HL-60/S4 treated with retinoic acid at 250 ng/mL for 4 days and 3 days (cell line): ENCODE results near the gene OPHN1.
"Not testable (repeated sequence)": the region's sequence is repeated elsewhere in the genome, so short reads cannot be mapped to it uniquely, and the experiment has no call there.

Experiments
- in situ Hi-C: fragments of 300-500 bp; cut with MboI; formaldehyde crosslinking; loops from 2 replicates; pipeline ENCODE4 v1.7.0; 2022; ENCODE audit warnings: low sequenced_read_pairs

OPHN1 gene

DNA sequence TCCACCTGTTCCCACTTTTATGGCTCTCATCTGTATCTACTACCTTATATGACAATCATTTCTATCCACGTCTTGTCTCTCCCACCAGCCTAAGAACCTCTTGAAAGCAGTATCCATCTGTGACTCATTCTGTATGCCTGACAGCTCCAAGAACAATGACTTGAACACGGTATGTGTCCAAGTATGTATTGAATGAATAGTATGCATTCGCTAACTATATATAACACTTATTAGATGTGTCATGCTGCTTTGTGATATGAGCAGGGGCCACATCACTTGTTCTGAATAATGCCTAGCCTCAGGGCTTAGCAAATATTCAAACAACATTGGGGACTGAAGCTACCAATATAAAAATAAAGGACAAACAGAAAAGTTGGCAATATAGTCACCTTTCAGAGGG, 4.9 kb downstream of the OPHN1 start:
- in situ Hi-C loops: loop anchor here (25.0 kb wide), 1 partner anchor 91 kb away; no protein-coding TSS in a partner anchor

DNA sequence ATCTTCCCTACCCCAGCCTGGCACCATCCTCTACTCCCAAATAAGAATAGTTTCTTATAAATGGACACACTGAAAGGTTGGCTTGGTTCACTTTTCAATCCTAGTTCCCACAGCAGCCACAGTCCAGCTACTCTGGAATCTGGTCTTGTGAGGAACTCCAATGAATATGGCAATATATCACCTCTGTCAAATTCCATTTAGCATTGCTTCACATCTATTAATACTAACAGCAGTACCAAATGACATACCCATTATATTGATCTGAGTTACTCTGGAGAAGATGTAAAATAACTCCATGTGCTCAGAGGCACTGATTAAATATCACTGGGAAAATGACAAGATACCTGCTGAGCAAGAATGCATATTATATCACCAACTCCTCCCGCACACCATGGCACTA, 8.6 kb downstream of the OPHN1 start:
- in situ Hi-C loops: loop anchor here (25.0 kb wide), 1 partner anchor 87 kb away; no protein-coding TSS in a partner anchor

DNA sequence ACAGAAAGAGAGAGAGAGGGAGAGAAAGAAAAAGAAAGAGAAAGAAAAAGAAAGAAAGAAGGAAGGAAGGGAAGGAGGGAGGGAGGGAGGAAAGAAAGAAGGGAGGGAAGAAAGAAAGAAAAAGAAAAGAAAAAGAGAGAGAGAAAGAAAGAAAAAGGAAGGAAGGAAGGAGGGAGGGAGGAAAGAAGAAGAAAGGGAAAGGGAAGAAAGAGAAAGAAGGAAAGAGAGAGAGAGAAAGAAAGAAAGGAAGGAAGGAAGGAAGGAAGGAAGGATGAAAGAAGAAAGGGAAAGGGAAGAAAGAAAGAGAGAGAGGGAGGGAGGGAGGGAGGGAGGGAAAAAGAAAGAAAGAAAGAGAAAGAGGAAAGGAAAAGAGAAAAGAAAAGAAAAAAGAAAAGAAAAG, 10.8 kb downstream of the OPHN1 start:
- in situ Hi-C loops: no loop called here

DNA sequence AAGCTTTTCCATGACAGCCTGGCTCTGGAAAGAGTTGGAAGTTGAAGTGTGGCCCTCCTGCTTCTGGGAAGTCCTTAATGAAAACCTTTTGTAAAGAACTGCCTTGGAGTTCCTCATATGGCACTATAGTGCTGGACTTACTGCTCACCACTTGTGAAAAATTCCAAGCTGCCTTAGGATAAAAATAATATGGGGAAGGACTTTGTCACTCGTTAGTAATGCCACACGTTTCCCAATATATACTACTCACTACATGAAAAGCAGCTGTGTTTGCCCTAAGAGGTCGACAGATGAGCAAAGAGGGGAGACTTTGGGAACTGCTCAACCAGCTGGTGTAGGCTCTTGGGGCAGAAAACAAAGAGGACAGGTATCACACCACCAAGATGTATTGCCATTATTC, 11.7 kb downstream of the OPHN1 start:
- in situ Hi-C loops: no loop called here

DNA sequence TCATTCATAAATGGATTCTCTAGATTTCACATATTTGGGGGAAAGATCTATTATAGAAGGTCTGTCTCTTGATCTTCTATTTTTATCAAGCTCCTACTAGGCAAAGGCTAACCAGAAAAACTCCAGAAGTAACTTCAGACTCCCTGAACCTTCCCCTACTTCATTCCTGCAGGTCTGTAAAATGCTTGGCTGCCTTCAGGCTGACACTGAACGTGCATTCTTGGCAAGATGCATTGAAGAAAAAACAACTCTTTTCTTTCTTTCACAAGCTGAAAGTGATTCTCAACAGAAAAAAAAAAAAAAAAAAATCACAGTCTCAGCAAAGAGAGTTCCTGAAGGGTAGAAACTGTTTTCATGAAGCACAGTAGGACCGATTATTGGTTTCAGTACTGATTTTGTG, 12.7 kb downstream of the OPHN1 start:
- in situ Hi-C loops: no loop called here

DNA sequence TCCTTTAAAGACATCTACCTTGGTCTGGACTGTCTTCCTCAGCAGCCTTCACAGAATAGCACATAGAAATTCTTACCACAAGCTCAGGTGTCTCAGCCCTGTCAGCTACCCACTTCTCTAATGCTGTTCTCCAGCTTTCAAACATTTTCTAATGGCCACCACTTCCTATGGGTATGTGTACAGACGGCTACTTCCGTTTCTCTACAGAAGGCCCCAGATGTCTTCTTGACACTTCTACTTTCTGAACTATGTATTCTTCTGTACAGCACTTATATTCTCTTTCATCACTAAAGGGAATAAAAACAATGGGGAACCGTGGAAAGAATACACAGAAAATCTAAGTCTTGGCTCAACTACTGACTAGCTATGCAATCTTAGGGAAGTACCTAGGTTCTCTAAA, 13.3 kb downstream of the OPHN1 start:
- in situ Hi-C loops: no loop called here

DNA sequence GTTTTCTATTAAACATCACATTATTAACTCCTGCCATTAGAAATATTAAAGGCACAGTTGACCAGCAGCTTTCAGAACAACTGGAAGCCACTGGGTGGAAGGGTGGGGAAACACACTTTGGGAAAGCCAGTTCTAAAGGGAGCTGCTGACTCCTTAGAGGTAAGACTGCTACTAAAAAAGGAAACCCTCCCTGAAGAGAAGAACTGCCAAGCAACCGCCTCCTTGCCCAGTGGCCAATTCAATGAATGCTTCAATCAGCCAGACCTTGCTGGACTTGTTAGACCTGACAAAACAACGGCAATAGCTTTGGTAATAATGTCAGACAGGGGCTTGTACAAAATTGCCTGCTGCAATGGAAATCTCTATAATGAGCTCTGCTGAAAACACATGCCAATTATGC, 15.6 kb downstream of the OPHN1 start:
- in situ Hi-C loops: no loop called here

DNA sequence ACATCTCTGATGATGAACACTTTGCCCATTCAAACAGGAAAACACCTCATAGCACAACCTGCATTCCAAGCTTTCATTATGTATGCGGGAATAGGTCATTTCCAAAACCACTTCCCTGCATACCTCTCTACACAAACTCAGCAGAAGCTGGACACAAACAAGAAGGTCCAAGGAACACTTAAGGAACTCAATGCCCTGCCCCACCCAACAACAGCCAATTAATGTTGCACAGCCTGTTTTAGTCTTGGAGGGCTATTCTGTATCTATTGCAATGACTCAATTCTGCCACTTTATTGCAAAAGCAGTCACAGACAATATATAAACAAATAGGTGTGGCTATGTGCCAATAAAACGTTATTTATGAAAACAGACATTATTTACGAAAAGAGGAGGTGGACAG, 16.7 kb downstream of the OPHN1 start:
- in situ Hi-C loops: no loop called here

DNA sequence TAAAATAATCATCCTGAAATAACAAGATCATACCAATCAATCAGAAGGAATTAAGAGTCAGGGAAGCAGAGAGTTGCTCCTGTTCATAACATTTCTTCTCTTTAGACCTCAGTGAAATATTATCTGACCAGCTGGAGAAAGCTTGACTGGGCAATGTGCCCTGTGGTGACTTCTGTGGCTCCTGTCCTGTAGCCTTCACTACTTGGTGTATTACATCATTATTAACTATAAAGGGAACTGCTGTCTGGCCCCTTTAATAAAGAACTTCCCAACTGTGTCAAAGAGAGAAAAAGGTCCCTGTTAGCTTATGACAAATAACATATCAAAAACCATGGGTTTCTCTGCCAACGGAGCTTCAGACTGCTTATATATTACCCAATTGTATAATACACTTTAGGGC, 18.0 kb downstream of the OPHN1 start:
- in situ Hi-C loops: no loop called here

DNA sequence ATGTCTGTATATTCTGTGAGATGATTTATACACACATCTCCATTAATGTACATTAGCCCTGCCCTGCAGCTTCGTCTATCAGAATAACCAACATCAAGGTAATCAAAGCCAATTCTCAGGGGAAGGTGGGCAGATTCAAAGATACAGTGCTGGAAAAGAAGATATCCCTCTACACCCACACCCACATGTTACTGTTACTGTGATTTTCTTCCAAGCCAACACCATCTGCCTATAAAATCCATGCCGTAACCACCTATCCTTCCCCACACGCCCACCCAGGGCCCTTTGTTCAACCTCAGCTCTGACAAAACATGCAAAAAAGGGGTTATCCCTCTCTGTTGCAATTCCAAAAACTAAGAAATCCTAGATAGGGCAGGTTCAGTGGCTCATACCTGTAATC, 20.0 kb downstream of the OPHN1 start:
- in situ Hi-C loops: no loop called here

DNA sequence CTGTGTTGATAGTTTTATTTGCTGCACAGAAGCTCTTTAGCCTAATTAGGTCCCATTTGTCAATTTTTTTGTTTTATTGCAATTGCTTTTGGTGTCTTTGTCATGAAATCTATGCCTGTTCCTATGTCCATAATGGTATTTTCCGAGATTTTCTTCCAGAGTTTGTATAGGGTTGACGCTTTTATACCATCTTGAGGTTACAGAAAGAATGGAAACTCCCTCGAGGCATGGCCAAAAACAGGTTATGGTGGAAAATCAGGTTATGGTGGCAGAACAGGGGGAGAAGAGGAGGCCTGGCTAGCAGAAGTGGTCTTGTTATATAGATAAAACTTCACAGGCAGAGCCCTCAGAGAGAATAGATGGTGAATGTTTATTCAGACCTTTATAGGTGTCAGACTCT, 21.6 kb downstream of the OPHN1 start:
- in situ Hi-C loops: no loop called here

DNA sequence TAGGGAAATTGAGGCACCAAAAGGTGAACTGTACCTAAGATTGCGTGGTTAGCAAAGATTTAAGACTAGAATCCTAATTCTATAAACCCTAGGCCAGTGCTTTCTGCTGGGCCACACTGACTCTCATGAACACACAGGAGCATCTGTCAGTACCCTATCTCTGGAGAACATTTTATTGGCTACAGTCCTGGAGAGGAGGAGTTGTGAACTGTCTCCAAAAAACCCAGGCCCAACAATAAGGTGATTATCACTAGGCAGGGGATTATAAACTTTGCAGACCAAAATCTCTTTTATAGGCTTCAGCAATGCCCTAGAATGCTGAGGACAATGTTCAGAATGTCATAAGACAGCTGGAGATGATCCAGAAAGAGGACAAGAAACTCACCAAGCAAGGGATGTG, 24.1 kb downstream of the OPHN1 start:
- in situ Hi-C loops: no loop called here

DNA sequence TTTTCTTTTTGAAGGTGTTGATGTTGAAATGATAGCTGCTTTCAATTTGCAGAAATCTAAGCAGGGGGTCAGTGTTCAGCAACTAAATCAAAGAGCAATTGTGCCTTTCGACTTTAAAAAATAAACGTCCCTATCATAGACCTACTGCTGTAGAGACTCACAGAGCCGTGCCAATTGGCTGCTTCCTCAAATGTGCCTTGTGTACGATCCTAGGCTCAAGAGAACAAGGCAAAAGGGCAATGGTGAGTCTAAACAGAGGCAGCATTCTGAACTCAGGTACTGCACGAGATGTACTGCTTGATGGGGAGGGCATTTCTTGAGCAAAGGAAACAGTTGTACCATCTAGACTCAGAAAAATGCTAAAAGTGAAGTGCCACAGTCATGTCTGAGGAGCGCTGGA, 29.8 kb downstream of the OPHN1 start:
- in situ Hi-C loops: no loop called here

DNA sequence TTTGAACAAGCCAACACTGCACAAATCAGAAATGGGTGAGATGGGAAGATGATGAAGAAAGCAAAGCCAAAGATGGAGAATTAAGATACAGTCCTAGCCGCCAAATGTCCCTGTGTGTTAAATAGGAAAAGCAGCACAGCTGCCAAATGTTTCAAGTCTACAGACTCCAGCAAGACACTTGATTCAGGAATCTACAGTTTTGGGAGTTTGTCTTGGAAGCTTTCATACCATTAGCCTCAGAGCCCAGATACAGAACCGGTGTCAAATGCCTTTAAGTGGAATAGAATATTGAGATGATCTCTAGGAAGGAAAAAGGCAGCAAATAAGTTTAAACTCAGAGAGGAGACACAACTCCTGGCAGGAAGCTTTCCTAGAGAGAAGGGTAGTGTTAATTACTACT, 30.3 kb downstream of the OPHN1 start:
- in situ Hi-C loops: no loop called here

DNA sequence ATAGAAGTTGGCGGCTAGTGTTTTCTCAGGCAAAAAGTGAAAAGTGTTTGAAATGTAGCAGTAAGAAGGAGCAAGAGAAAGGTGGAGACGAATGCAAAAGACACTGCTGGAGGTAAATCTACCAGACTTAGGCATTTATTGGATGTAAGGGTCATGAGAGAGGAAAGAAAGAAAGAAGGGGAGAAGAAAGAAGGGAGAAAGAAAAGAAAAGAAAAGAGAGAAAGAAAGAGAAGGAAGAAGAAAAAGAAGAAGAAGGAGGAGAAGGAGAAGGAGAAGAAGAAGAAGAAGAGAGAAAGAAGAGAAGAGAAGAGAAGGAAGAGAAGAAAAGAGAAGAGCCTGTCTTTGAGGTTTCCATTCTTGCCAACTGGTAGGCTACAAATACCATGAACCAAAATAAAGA, 31.2 kb downstream of the OPHN1 start:
- in situ Hi-C loops: no loop called here

DNA sequence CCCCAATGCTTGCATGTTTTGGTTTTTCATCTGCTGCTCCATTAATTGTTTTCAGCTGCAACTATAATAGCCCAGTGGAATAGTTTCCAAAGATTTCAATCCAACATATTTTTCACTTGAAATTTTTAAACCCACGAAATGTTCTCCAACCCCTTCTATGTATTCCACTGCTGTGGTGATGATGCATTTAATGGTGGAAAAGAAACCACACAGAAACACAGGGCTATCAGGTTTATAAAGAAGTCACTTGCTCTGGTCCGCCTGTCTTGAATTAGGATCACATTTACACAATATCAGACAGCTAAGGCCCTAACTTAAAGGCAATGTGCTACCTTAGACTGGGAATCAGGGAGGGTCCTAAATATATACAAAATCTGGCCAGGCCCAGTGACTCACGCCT, 35.0 kb downstream of the OPHN1 start:
- in situ Hi-C loops: no loop called here

DNA sequence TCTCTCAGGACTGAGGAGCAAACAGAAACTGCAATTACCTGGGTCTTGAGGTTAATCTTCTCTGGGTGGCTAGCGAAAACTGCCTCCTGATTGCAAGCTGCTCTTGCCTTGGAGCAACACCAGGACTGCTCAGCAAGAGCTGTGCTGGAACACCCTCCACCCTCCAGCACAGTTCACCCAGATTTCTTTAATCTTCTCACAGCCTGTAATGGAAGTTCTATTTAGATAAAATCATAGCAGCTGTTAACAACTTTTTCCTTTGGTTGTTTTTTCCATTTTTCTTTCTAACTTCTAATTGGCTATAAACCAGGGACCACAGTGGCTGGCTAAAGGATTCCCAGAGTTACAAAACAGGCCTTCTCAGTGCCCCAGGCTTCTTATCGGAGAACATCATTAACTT, 36.3 kb downstream of the OPHN1 start:
- in situ Hi-C loops: no loop called here

DNA sequence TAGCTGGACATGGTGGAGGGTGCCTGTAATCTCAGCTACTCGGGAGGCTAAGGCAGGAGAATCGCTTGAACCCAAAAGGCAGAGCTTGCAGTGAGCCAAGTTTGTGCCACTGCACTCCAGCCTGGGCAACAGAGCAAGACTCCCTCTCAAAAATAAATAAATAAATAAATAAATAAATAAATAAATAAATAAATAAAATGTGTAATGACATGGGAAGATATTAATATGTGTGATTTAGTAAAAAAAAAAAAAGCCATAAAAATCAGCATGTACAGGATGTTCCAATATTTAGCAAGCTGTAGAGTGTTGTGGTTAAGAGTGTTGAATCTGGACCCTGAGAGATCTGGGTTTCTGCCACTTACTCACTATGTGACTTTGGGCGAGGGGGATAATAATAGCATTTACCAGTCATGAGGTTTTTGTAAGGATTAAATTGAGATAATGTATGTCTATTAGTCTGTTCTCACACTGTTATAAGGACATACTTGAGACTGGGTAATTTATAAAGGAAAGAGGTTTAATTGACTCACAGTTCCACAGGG, 43.8 kb downstream of the OPHN1 start:
- in situ Hi-C loops: not testable (repeated sequence)

DNA sequence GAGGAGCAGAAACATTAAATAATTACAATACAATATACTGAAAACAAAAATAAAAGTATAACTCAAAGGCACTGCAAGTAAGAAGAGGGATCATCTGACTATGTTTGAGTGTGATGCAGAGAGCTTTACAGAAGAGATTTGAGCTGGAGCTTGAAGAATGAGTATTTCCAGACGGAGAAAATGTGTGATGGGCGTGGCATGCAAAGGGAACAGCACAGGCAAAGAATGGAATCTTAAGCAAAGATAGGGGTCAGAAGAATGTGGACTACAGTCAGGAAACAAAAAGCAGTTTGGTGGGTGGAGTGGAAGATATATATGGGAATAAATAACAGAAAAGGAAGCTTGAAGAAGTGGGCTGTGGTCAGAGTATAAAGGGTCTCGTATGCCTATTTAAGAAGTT, 45.5 kb downstream of the OPHN1 start:
- in situ Hi-C loops: no loop called here

DNA sequence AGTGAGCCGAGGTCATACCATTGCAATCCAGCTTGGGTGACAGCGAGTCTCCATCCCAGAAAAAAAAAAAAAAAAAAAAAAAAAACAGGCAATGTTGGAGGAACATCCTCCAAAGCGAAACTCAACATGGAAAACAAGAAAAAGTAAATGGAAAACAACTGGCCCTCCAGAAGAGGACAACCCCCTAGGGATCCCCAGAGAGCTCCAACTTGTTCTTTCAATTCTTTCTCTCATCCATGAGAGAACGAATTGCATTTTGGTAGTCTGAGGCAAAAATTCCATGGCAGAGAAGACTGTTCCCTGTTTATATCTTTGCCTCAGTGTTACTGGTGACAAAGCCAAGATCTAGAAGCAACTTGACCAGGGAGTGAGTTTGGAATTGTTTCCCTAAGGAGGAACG, 49.8 kb downstream of the OPHN1 start:
- in situ Hi-C loops: no loop called here

DNA sequence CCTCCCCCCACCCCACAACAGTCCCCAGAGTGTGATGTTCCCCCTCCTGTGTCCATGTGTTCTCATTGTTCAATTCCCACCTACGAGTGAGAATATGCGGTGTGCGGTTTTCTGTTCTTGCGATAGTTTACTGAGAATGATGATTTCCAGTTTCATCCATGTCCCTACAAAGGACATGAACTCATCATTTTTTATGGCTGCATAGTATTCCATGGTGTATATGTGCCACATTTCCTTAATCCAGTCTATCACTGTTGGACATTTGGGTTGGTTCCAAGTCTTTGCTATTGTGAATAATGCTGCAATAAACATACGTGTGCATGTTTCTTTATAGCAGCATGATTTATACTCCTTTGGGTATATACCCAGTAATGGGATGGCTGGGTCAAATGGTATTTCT, 55.7 kb downstream of the OPHN1 start:
- in situ Hi-C loops: not testable (repeated sequence)

DNA sequence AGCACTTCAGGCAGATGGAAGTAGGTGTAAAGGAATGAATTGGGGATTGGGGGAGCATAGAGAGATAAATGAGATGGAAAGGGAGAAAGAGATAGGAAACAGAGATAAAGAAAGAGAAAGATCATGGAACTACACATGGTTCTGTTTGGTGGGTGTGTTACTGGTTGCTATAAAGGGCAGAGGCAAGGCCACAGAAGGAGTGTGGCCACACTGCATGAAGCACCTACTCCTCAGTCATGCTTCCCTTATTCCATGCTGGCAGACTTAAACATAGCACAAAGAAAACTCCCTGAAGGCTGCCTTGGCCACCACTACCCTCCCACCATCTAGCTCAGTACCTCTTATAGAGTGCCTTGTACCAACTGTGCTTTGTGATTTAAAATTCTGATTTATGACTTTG, 56.9 kb downstream of the OPHN1 start:
- in situ Hi-C loops: no loop called here

DNA sequence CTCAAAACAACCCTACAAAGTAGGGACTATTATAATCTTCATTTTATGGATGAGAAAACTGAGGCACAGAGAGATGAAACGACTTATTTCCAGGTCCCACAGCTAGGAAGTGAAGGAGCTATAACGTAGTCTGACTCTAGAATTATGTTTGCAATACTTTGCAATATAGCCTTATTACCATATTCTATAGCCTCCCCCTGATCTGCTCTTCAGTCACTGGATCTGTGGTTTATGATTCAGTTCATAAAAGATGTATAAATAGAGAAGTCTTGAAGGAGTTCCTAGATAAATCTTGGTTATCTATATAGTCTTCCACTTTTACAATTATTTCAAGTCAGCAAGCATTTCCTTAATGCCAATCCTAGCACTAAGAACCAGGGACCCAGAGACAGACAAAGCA, 57.5 kb downstream of the OPHN1 start:
- in situ Hi-C loops: no loop called here

DNA sequence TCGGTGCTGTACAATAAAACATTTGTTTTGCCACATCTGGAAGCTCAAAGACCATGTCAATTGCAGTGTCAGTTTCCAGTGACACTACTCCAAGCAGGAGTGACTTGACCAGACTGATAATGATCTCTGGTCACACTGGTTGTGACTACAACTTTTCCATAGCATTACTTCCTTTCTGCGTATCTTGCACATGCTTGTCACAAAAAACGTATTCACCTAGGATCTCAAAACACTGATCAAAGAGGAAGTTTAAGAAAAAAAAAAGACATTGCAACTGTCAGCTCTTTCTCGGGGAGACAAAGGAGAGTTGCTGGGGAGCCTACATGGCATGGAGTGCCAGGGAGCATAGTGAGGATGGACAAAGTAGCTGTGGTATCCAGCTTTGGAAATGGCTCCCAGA, 60.6 kb downstream of the OPHN1 start:
- in situ Hi-C loops: no loop called here
